Erythroblast (primary cell): ENCODE results near the gene FUT3.
A peak's percentile ranks its signal among the peaks of the same experiment; 100 is the strongest.

ENCODE experiments used
- DNase-seq, 2 experiments: peaks; one replicate each; lab custom pipeline; 2025; lab: John Stamatoyannopoulos, UW
- GATA1 ChIP-seq: IDR thresholded peaks from 2 replicates; pipeline ENCODE4 v1.6.1; 2011; ENCODE audit warnings: low read depth, mild to moderate bottlenecking, control low read depth, low read length, moderate library complexity
- POLR2A ChIP-seq: IDR thresholded peaks from 2 replicates; pipeline ENCODE4 v1.6.1; 2011; ENCODE audit warnings: mild to moderate bottlenecking, low read length

Gene FUT3

DNA sequence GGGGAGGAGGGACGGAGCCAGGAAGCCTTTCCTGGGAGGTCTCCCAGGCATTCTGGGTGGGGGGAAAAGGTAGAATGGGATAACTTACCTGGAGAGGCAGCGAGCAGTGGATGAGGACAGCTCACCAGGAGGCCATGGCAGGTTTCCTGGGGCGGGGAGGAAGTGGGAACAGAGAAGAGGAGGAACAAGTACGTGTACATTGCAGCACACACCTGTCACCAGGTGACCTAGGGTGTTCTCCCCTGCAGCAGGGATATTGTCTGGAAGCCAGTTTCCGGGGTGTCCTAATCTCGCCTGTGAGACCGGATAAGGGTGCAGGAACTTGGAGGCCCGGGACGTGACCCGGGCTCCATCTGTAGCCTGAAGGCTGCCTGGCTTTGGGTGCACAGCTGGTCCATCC, at the start of gene FUT3:
Gene FUT3 (minus strand): TSS at position 148 of the 400 bp plus-strand sequence.
- no peak for DNase-seq
- TF ChIP-seq POLR2A (no peak), GATA1 (no peak)

DNA sequence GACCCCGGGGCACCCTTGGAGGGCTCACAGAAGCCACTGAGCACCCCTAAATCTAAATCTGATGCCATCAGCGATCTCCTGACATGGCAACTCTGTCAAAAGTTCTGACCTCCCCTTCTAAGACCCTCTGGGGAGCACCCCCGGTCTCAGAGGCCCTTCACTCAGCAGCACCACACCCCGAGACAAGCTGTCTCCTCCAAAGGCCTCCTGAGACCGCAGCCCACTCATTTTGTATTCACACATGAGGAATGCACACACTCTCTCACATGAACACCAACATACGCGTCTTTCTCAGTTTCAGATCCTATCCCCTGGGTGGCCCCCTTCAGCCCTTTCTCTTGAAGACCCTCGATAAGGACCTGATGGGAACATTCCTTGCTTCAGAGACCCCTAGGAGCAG, 49.7 kb upstream of the FUT3 start:
- no peak for DNase-seq
- TF ChIP-seq GATA1, result no peak
- TF ChIP-seq POLR2A, result no peak

DNA sequence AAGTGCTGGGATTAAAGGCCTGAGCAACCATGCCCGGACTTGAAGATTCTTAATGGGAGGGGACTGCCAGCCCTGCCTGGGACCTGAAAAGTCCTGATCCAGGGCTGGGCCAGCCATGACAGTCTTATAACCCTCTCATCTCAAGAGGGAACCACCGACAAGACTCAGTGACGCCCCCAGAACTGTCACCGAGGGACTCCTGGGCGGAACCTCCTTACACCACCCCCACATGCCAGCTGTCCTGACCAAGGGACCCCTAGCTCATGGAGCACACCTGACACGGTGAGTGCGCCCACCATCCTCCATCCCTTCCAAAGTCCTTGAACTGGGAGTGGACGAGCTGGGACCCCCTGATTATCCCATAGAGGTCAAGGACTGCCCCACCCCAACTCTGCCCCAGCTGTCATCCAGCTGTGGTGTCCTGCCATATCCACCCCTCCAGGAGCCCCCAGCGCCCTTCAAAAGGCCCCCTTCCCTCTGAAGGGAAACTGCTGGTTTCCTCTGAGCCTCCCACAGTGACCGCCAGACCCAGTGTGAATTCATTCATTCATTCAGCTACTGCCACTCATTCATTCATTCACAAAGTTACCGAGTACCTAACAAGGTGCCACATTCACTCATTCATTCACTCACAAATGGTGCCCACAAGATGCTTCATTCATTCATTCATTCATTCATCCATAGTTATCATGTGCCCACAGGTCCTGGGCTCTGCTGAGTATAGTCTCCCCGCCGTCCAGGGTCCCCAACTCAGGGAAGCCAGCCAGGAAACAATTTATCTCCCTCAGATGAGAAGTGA, 48.7 kb upstream of the FUT3 start:
- TF ChIP-seq POLR2A (no peak), GATA1 (no peak)
- DNase-seq, result no peak

DNA sequence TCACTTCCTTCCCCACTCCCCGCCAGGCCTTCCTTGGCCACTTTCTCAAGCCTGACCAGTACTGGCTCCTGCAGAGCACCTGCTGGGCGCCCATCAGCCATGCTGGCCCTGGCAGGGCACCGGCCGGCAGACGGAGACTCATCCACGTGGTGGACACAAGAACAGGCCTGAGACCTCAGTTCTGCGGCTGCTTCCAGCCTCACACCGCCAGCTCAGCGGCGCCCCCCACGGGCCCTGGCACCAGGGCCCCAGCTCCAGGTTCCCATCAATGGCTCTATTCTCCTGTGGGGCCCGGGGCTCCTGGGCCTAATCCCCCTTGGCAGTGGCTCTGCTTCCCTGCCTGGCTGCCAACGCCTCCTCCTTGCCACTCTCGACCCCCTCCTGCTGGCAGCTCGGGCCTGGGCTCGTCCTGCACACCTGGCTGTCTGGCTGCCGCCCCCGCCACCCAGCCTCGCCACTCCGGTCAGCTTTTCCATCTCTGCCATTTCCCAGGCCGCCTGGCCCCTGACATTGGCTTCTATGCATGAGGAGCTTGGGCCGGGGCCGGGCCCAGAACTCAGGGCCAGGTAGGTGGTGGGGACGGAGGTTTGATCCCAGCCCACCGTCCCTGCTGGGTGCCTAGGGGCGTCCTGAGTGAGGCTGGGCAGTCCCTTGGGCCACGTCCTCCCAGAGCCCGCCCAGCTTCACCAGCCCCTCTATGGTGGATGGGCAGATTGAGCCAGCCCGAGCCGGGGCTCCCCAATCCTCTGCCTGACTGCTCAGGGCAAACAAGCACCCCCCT, 46.1 kb upstream of the FUT3 start:
- TF ChIP-seq GATA1 (no peak), POLR2A (no peak)
- DNase-seq, result no peak

DNA sequence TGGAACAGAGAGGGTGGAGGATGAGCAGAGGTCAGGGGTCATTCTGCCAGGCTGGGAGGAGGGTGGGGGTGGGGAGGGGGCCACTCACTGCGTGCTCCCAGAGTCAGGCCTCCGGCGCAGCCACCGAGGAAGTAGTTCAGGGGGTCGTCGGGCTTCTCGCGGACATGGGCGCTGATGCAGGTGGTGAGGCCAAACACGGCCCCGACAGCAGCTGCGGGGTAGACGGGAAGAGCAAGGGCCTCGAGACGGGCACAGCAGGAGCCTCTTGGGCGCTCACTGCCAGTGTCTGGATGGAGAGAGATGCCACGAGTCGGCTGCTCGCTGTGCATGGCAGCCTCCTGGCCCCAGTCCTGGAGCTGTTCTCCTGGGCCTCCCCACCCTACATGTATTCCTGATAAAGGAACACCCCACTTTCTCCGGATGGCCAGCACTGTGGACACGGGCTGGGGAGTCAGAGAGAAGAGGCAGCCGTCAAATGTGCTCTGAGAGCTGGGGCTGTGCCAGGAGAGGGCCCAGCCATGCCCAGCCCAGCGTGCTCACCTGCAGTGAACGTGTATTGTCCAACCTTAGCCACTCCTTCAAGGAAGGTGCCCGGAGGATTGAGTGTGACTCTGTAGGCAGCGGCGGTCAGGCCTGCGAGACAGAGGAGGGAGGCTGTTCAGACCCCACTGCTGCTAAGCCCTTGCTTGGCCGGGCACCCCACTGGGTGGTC, 45.3 kb upstream of the FUT3 start:
- DNase-seq, result no peak
- TF ChIP-seq POLR2A, result no peak
- TF ChIP-seq GATA1, result no peak

DNA sequence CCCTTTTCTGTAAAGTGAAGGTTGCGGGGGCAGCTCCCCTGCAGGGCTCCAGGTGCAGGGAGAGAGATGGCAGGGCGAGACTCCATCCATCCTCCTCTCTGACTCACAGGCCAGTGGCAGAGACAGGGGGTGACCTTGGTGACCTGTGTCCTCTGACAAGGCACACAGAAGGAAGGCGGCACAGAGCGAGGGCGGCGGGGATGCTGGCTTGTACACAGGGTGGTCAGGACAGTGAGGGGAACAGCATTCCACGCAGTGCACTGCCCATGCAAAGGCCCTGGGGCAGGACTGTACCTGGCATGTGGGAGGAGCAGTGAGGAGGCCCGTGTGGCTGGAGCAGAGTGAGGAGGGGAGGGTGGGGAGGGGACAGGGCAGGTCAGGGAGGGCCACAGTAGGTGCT, 44.6 kb upstream of the FUT3 start:
- TF ChIP-seq POLR2A (no peak), GATA1 (no peak)
- no peak for DNase-seq

DNA sequence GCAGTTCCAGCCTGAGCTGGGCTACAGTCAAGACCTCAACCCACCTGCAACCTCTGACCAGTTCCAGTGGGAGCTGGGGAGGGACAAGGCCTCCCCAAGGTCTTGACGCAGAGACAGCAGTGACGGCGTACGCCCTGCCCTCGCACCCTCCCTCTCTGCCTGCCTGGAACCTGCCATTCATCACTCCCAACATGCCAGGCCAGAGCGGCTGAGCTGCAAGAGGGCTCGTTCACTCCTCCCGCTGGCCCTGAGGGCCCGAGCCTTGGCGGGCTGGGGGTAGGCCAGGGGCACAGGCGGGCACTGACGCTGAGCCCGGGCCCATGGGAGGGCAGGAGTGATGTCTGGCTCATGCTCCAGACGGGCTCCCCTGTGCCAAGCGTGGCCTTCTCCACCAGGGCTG, 44.2 kb upstream of the FUT3 start:
- DNase-seq, result no peak

DNA sequence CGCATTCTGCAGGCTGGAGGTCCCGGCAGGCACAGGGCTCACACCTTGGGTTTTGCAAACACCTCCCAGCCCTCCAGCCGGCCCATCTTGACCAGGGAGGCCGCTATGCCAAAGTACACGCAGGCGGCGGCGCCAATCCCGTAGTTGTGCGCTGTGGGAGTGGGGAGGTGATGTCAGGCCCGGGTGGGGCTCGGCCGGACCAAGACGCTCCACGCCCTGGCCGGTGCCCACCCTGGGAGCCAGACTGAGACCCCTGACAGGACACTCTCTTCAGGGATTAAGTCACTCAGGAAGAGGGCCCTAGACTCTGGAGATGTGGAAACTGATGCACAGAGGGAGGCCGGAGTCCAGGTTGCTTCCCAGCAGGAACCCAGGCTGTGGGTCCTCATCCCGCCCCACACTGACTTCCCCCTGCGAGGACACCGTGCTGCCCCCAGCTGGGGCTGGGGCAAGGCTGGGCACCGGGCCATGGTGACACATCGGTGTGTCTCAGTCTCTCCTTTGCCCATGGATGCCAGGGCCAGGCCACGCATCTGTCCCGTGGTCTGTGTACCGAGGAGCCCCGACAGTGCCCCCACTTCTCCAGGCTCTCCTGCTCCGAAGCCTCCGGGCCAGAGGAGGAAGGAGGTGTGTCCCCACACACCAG, 43.6 kb upstream of the FUT3 start:
- no peak for DNase-seq
- no peak for TF ChIP-seq GATA1
- no peak for TF ChIP-seq POLR2A

More for the DNA sequence above, 44.2 kb upstream of the FUT3 start:
- TF ChIP-seq GATA1 (no peak), POLR2A (no peak)

DNA sequence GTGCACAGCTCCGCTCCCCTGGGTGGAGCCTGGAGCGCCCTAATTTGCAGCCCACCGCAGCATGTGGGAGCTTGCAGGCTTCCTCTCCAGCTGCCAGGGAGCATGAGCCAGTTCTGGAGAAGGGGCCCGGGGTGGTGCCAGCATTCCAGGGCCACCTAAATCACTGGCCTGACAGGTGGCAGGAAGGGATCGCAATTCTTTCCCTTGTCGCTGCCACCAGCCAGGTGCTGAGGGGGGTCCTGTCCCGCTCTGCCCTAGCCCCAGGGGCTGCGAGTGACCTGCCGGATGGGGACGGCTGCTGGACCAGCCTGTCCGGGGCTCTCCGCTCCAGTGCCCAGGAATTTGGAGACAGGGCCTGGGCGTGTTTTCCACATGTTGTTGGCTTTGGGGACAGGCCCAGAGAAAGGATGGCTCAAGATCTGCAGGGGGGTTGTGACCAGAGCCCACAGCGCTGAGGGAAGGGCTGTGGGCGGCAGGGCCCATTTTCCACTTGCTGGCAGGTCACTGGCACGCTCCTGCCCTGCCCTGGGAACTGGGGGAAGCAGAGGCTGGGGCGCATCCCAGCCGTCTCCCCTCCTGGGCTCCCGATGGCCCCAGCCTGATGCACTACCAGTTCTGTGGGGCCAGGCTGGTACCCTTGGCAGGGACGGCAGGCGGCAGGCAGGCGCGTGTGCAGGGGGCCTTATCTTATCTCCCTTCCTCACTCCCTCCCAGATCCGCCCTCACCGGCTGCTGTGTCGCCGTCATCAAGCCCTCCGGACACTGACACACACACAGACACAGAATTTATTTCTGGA, 42.9 kb upstream of the FUT3 start:
- TF ChIP-seq GATA1, result peak; percentile 81
- no peak for TF ChIP-seq POLR2A
- peak; percentile 93 to 96 for DNase-seq

DNA sequence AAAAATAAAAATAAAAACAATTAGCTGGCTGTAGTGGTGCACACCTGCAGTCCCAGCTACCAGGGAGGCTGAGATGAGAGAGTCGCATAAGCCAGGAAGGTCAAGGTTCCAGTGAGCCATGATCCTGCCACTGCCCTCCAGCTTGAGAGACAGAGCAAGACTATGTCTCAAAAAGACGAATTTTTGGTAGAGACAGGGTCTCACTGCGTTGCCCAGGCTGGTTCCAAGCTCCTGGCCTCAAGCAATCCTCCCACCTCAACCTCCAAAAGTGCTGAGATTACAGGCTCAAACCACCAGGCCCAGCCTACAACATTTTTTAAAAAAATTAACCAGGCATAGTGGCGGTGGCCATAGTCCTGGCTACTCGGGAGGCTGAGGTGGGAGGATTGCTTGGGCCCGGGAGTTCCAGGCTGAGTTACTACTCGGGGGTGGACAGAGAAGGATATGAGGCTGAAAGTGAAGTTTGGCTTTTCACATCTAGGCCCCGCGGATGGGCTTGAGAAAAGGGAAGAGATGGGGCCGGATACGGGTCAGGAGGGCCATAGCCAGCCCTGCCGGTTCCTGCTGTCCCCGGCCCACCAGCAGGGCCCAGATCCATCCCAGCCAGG, 42.2 kb upstream of the FUT3 start:
- DNase-seq, result no peak
- TF ChIP-seq POLR2A, result no peak
- TF ChIP-seq GATA1, result no peak

DNA sequence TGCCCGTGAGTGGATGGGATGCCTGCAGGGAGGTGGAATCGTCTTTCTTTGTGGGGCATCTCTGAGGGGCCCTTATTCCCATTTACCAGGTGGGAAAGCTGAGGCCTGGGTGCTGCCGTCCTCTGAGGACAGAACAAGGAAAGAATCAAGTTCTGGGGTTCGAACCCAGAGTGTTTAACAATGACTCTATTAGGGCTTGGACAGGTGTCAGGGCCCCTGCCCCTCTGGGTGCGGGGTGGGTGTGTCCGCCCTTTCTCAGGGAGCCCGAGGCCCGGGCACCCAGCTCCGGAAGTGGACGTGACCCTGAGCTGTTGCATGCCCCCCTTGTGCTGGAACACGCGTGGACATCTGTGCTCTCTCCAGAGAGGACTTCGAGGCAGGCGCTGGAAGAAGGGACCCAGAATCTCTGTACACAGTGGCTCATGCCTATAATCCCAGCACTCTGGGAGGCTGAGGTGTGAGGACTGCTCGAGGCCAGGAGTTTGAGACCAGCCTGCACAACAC, 41.6 kb upstream of the FUT3 start:
- TF ChIP-seq GATA1 (no peak), POLR2A (no peak)
- no peak for DNase-seq
